Suprapubic skin (tissue), 4 donors: ENCODE data around the gene EPB41L1.

Experiments used
- EP300 ChIP-seq: sonication (generic); formaldehyde crosslinking; IDR thresholded peaks from one replicate; pipeline ENCODE4 v1.6.1; 2017; ENCODE audit warnings: antibody characterized with exemption
- POLR2AphosphoS5 ChIP-seq, 3 donors: sonication (generic); formaldehyde crosslinking; IDR thresholded peaks; one replicate each; pipeline ENCODE4 v1.6.1; 2017; ENCODE audit warnings: antibody characterized with exemption in 3 of 3

GRCh38 chr20:36266189-36266588 lies 111.6 kb downstream of the EPB41L1 start:
- no peak for TF ChIP-seq POLR2AphosphoS5 (IDR thresholded peaks at IDR 0.05)
- TF ChIP-seq EP300, result no peak
